Measurements from ENCODE around the gene IPO4.
A peak's percentile ranks its signal among the peaks of the same experiment; 100 is the strongest.

GRCh38 chr14:24135834-24136683 lies 52.6 kb downstream of the IPO4 start, which contains the start of gene PSME1:
- TF ChIP-seq ZNF10 (tag by site-specific recombination; IDR thresholded peaks at IDR 0.05) (no peak), RBAK (tag by site-specific recombination; IDR thresholded peaks at IDR 0.05) (no peak), ZBTB21 (tag by site-specific recombination; IDR thresholded peaks at IDR 0.05) (no peak), ZBTB26 (tag by site-specific recombination; optimal IDR thresholded peaks at IDR 0.05) (peak; percentile 58), SALL2 (tag by site-specific recombination; IDR thresholded peaks at IDR 0.05; ENCODE audit: borderline replicate concordance) (no peak), KLF8 (tag by site-specific recombination; IDR thresholded peaks at IDR 0.05) (peak; percentile 75; the same call in 1 of the 2 replicates), ZNF785 (tag by site-specific recombination; IDR thresholded peaks at IDR 0.05) (no peak), ZNF138 (tag by site-specific recombination; IDR thresholded peaks at IDR 0.05; ENCODE audit: borderline replicate concordance) (no peak)
- TF ChIP-seq, protein P1, sequence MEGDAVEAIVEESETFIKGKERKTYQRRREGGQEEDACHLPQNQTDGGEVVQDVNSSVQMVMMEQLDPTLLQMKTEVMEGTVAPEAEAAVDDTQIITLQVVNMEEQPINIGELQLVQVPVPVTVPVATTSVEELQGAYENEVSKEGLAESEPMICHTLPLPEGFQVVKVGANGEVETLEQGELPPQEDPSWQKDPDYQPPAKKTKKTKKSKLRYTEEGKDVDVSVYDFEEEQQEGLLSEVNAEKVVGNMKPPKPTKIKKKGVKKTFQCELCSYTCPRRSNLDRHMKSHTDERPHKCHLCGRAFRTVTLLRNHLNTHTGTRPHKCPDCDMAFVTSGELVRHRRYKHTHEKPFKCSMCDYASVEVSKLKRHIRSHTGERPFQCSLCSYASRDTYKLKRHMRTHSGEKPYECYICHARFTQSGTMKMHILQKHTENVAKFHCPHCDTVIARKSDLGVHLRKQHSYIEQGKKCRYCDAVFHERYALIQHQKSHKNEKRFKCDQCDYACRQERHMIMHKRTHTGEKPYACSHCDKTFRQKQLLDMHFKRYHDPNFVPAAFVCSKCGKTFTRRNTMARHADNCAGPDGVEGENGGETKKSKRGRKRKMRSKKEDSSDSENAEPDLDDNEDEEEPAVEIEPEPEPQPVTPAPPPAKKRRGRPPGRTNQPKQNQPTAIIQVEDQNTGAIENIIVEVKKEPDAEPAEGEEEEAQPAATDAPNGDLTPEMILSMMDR (tag by site-specific recombination; IDR thresholded peaks at IDR 0.05): peak; percentile 8; the same call in 1 of the 2 replicates
